Activated CD4-positive, alpha-beta T cell treated with anti-CD3 and anti-CD28 coated beads, Interleukin-10, Interleukin-2, amounts not matched to agents 100 ng/mL and 50 ng/mL, durations not matched to agents 16 hours and 8 hours (primary cell): ENCODE data around the gene S100A9.
"Not testable (repeated sequence)": the region's sequence is repeated elsewhere in the genome, so short reads cannot be mapped to it uniquely, and the experiment has no call there.

ENCODE experiments used
- DNase-seq: peaks from one replicate; pipeline ENCODE4 v3.0.0-alpha.2; 2020

Gene S100A9

DNA sequence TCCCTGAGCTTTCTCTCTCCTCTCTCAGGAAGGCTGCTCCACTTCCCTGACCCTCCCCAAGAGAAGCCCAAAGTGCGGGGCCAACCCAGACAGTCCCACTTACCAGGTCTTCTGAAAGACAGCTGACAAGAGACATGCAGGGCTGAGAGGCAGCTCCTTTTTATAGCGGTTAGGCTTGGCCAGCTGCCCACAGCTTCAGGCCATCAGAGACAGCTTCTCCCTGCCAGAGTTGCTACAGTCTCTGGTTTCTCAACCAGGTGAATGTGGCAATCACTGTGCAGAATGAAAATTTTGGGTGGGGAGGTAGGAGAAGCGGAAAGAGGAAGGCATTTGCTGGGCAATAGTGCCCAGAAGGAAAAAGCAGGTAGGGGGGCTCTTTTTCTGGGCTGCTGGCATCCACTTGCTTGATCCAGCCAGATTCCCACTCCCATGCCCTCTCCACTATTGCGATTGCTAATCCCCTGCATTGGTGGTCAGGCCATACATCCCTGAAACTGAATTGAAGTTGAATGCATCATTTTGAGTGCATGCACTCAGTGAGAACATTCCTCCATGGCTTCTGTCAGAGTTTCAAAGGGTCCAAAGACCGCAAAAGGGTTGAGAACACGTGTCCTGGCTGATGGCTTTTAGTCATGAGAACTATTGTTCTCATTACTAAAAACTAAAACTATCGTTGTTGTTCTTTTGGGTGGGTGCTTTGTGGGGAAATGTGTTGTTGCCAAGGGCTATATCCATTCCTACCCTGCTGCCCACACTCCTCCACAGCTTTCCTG lies 33.5 kb downstream of the S100A9 start, which contains the start of gene S100A8:
Gene S100A8, minus strand, starts transcription at position 136 of the 773 bp plus-strand sequence. CDS start 538 bp downstream, outside the sequence.
- no peak for DNase-seq

DNA sequence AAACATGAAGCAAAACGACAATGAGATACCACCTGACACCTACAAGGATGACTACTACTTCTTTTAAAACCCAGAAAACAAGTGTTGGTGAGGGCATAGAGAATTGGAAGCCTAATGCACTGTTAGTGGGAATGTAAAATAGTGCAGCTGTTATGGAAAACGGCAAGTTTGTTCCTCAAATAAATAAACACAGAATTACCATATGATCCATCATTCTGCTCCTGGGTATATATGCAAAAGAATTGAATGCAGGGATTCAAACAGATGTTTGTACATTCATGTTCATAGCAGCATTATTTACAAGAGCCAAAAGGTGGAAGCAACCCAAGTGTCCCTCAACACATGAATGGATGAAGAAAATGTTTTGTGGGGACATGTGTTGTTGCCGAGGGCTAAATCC lies 34.6 kb downstream of the S100A9 start:
- no peak for DNase-seq

DNA sequence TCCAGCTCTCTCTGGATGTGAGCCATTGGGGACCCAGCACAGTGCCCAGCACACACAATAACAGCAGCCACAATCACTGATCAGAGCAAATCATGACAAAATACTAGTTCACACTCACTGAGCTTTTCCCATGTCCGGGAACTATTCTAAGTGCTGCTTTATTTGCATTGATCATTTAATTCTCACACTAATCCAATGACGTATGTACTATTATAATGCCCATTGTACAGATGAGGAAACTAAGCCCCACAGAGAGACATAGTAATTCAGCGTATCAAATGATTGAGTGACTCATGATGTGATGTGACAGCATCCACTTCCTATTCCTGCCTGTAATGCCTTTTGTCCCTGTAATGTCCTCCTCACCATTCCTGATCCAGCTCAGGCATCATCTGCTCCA lies 35.2 kb downstream of the S100A9 start:
- DNase-seq: no peak

DNA sequence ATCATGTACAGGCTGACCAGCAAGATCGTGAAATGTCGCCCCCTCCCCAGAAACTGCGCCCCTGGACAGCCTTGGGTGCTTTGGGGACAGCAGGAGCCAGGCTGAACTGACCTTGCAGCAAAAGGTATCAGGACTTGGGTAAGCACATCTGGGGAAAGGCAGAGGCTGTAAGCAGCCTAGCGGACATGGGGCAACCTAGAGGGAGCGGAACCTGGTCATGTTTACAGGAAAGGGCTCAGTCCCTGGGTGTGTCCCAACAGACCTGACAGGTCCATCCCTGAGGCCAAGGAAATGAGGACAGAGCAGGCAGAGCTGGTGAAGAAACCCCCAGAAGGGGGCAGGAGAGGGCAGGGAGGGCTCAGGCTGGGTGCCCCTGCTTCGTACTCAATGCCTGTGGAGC lies 36.3 kb downstream of the S100A9 start:
- no peak for DNase-seq

DNA sequence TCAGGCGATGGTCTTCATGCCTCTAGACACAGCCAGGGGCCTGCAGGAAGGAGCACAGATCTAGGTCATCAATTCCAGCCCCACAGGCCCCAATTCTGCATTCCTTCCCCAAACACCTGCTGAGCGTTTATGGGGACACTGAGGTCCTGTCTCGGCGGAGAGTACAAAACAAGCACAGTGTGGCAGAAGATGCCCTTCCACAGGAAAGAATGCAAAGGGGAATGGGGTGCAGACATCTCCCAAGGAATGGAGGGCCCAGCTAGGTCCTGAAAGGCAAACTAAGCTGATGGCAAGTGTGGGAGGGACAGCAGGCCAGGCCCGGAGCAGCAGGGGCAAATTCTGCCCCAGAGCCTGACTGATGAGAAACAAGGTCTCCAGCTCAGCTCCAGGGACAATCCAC lies 36.7 kb downstream of the S100A9 start:
- no peak for DNase-seq

DNA sequence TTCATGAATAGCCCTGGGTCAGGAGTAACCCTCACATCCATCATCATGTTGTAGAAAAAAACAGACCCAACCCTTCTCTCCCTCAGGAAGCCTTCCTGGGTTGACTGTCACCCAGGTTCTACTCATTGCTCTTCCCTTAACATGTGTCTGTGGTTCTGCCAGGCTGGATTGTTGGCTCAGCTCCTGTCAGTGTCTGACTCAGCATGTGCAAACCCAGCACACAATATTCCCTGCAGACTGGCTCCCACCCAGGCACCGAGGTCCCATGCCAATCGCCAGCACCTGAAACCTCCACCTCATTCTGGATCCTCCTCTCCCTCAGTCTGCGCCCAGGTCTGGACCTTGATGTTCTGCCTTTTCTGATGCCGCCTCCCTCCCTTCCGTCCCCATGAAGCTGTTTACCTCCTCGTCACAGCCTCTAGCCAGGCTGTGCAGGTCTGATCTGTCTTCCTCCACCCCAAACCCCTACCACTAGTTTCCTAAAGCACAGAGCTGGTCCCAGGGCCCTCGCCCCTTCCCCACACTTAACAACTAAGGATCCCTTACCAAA lies 37.6 kb downstream of the S100A9 start:
- no peak for DNase-seq

DNA sequence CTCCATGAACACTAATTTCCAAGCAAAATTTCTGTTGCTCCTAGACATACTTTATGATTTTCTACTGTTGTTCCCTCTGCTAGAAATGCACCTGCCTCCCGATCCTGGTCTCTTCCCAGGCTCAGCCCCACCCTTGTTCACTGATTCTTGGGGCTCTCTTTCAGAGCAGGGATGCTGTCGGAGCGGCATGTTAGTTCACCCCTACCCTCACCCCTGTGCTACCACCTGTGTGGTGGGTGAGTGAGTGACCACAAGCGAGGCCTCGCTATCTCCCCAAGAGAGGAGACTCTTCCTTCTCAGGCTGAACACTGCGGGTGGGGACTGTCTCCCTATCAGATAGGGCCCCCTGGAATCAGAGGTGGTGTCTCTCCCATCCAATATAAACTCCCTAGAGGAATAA lies 38.1 kb downstream of the S100A9 start:
- DNase-seq: no peak

DNA sequence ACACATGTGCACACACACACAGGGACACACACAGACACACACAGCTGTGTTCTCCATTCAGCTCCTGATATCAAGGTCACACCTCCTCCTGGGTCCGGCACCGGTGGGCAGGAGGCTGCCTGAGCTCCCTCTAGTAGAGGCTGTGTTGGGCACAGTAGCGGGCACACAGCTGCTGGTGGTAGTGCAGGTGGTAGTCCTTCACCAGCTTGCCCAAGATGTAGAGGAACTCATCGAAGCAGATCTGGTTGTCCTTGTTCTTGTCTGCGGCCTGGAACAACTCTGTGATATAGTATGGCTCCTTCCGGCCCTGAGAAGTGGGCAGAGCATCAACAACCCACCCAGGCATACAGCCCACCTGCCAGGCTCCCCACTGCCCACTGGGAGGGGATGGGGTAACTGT lies 38.8 kb downstream of the S100A9 start:
- no peak for DNase-seq

DNA sequence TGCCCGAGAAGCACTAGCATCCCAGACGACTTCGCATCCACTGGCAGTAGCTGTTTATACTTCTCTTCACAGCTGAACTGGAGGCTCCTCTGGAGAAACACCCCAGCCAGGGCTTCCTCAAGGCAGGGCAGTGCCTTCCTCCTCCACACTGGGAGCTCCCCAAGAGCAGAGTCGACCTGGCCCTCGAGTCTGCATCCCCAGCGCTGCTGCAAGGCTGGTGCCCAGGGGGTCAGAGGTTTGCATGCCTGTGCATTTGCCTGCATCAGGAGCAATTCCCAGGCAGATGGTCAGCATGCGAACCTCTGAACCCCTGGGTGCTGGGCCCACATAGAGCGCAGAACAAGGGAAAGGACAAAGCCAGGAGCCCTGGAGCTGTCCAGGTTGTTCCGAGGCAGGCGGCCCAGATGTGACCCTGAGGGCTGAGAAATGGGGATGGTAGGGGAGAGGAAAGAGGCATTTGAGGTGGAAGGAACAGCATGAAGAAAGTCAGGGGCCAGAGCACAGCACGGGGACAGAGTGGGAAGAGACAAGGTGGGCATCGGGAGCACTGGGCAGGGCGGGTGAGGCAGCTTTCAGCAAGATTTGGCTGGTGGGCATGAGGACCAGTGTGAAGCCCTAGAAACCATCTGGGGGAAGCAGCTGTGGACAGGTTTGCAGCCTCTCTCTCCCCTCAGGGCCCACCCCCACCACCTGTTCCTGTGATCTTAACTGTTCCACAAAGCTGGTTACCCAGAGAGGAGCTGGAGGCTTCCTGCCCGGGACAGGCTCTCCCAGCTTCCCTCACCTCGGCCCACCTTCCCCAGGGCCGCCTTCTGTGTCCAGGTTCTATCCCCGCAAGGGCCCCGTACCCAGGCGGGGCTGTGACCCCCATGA lies 39.6 kb downstream of the S100A9 start:
- DNase-seq: no peak

DNA sequence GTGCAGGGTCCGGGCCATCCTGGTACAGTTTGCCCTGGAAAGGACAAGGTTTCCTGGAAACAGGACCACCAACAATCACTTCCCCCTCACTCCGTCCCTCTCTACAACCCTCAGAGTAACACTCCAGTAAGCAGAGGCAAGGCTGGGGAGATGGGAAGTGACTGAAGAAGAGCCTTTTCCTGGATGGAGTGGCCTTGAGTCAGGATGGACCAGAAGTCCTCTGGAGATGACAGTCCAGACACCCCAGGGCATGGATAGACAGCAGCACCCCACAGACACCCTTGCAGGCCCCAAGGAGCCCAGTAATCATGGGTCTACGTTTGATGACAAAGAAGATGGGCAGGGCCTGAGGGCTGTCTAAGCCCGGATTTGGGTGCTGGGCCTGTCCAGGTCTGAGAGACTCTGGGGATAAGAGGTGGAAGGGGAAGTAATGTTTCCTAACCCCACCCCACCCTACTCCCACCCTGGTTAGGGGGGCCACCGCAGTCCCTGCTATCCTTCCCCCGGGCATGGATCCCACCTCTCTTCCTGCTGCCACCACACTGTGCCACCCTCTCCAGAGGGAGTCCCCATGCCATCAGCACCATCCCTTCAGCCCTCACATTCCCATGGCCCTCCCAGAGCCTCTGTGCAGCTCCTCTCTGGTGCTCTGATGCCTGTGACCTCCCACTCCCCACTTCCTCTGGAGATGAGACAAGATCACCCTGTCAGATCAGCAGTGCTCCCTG lies 40.4 kb downstream of the S100A9 start:
- DNase-seq: no peak

DNA sequence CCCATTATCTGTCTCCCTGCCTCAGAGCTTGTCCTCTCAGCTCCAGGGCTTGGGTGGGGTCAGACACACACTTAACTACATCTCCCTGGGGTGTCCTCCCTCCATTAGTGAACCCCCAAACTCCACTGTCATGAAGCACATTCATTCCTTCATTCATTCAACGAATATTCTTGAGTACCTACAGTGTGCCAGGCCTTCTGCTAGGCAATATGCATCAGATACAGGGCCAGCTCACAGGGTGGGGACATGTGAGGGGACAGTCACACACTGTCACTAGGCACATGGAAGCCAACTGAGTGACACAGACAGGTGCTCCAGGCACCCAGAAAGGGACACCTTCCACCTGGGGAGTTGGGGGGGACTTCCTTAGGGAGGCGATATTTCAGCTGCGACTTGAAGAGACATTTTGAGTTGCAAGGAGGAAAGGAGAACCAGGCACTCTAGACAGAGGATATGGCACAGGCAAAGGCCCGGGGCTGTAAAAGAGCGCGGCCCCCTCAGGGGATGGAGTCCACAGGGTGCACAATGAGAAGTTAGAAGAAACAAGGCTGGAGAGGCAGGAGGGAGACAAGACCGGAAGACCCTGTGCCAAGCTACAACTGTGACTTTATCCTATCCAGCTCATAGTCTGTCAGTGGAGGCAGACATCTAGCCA lies 41.9 kb downstream of the S100A9 start:
- DNase-seq: no peak

DNA sequence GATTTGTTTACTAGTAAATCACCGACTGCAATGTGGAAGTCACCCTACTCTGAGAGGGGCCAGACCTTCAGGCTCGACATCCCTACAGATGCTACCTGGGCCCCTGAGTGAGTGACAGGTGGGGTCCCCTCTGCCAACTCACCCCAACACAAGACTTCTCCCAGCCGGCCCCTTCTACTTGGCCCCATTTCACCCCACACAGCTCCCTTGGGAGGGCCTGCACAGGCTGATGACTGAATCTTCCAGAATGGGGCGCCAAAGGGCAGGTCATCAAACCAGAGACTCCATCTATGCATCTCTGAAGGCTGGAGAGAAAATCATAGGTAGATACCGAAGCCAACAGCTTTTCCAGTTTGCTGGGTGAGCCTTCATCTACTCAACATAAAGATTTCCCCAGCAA lies 42.6 kb downstream of the S100A9 start:
- DNase-seq: no peak

DNA sequence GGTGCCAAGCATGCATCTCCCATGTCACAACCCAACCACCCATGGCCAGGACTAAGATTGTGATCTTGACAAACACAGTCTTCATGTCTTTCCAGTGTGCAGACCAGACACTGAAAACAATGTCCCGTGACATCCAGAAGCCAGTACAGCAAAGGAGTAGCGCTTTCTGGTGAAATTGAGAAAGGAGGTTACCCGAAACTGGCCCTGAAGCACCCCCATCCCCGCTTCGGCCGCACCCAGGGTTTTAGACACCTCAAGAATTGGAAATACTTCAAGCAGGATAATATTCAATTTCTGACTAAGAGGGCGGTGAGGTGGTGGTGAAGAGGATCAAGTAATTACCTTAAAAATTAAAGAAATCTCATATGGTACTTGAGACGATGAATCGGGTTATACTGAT lies 43.8 kb downstream of the S100A9 start:
- no peak for DNase-seq

DNA sequence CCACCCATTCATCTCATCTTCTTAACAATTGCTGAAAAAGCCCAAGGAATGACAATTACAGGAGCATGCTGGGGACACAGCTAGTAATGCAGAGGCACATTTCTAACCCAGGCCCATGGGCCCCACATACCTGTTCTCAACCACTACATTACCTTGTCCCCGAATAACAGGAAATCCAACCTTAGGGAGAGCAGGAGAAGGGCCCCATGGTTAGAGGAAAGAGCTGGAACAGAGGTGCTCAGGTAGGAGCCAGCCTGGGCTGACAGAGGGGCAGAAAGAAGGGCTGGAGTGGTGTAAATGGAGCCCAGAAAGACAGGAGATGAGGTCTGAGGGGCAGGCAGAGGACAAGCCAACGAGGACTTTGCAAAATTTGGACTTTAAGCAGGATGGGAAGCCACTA lies 44.6 kb downstream of the S100A9 start:
- no peak for DNase-seq

DNA sequence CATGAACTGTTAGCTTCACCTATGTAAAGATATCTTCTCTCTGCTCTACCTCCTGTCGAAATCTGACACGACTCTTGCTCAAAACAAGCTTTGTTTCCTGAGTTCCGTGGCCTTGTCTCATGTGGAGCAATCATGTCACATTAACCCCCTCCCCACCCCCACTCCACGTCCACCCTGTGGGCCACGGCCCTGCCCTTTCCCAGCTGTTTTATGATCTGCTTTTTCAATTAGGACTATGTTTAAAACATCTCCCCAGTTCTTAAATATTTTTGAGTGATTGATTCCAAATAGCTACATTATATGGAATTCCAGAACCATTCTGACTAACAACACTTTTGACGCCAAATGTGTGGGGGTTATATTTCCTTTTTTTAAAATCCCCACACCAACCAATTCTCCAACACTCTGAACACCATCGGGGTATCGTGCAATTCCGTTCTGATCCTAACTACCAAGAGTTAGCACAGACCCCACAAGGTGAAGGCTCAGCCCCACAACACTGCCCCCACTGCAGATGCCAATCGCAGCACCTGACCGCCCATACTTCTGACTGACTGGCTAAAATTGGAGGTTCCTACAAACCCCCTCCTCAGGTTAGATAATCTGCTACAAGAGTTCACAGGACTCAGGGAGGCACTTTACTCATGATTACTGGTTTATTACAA lies 45.9 kb downstream of the S100A9 start:
- no peak for DNase-seq

DNA sequence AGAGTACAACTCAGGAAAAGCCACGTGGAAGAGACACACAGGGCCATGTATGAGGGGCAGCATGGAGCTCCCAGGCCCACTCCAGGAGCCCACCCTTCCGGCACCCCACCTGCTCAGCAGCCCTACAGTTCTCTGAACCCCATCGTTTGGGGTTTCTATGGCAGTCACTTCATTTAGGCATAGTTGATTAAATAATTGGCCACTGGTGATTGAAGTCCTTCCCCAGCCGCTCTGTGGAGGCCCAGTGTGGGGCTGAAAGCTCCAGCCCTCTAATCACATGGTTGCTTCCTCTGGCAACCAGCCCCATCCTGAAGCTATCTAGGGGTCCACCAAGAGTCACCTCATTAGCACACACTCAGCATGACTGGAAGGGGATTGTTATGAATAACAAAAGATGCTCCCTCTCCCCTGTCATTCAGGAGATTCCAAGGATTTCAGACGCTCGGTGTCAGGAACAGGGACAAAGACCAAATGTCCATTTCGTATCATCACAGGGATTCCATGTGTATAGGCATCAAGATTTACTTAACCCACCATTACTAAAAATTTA lies 46.5 kb downstream of the S100A9 start:
- no peak for DNase-seq

DNA sequence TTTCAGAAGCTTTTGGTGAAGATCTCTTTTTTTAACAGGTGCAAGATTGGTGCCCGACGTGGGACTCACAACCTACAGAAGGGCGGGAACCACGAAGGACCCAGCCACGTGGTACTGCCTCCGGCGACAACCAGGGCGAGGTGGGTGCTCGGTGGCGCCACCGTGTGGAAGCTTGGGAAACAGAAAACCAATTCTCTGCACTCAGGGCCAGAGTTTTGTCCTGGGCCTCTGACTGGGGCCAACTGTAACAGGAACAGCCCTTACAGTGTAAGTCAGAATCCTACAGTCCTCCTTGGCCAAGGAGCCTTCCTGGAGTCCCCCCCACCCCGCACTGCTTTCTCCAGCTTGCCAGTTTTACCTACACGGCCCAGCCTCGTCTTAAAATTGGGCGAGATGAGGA lies 47.1 kb downstream of the S100A9 start:
- DNase-seq: peak; percentile 58

DNA sequence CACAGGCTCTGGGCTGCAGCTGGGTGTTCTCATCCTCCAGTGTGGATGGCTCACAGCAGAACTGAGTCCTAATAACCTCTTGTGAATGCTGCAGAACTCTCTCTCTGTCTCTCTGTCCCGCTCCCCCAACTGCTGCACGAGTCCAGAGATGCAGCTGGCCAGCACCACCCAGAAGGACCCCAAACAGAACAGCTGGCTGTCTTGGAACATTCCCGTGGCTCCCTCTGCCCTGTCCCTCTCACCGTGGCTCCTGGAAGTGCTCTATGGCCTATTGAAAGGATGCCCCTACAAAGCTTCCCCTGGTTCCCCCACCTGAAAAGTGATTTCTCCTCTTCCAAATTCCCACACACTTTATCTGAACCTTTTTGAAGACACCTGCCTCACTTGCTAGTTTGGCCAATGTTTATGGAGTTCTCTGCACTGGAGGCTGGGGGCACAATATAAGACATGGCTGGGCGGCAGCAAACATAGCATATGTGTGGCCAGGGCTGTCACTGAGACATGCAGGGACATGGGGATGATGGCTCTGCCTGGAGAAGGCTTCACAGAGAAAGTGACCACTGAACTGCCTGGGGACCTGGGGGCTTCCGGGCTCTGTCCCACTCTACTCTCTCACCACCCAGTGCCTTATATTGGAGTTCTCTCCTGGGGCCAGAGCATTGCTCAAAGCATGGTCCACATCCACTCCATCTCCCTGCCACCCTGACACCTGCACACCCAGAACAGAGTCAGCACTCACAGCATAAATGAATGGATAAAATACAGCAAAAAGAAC lies 48.4 kb downstream of the S100A9 start:
- DNase-seq: not testable (repeated sequence)

DNA sequence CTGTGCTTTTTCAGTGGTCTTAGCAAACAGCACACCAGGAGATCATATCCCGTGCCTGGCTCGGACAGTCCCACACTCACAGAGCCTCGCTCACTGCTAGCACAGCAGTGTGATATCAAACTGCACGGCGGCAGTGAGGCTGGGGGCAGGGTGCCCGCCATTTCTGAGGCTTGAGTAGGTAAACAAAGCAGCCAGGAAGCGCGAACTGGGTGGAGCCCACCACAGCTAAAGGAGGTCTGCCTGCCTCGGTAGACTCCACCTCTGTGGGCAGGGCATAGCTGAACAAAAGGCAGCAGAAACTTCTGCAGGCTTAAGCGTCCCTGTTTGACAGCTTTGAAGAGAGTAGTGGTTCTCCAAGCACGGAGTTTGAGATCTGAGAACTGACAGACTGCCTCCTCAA lies 49.6 kb downstream of the S100A9 start:
- not testable (repeated sequence) for DNase-seq
